H9 (cell line): ENCODE data around the gene EEF1AKMT2. TPM values are rescaled to one million over a fixed set of nuclear protein-coding genes. Genes with fewer than 3 reads are reported as not detected.

Experiments used
- DNase-seq: peaks from one replicate; pipeline ENCODE4 v3.0.0-alpha.2; 2017
- H2AFZ ChIP-seq: one replicate; pipeline ENCODE4 v1.6.1; 2013; ENCODE audit warnings: mild to moderate bottlenecking, low read length, control low read depth, moderate library complexity
- H2AK5ac ChIP-seq: 2 replicates; pipeline ENCODE4 v1.6.1; 2013; ENCODE audit warnings: low read length, control low read depth, mixed read lengths; ENCODE audit not compliant: insufficient read length
- H2BK120ac ChIP-seq: one replicate; pipeline ENCODE4 v1.6.1; 2013; ENCODE audit warnings: low read depth, mild to moderate bottlenecking, low read length, control low read depth, inconsistent platforms; ENCODE audit not compliant: poor library complexity, severe bottlenecking
- H2BK12ac ChIP-seq: 2 replicates; pipeline ENCODE4 v1.6.1; 2013; ENCODE audit warnings: low read length, control low read depth, mixed read lengths, low read depth; ENCODE audit not compliant: insufficient read length
- H2BK15ac ChIP-seq: 2 replicates; pipeline ENCODE4 v1.6.1; 2013; ENCODE audit warnings: low read depth, low read length, control low read depth
- H2BK20ac ChIP-seq: one replicate; pipeline ENCODE4 v1.6.1; 2013; ENCODE audit warnings: low read depth, mild to moderate bottlenecking, low read length, control low read depth, inconsistent platforms; ENCODE audit not compliant: poor library complexity, severe bottlenecking
- H2BK5ac ChIP-seq: 2 replicates; pipeline ENCODE4 v1.6.1; 2013; ENCODE audit warnings: low read length, control low read depth, mixed read lengths; ENCODE audit not compliant: insufficient read length
- H3K14ac ChIP-seq: 2 replicates; pipeline ENCODE4 v1.6.1; 2013; ENCODE audit warnings: low read length, control low read depth; ENCODE audit not compliant: insufficient read depth
- H3K18ac ChIP-seq: 2 replicates; pipeline ENCODE4 v1.6.1; 2013; ENCODE audit warnings: low read depth, mild to moderate bottlenecking, mixed read lengths, low read length, control low read depth; ENCODE audit not compliant: insufficient read length
- H3K23ac ChIP-seq: 2 replicates; pipeline ENCODE4 v1.6.1; 2013; ENCODE audit warnings: low read length, control low read depth, mixed read lengths, low read depth; ENCODE audit not compliant: insufficient read length
- H3K23me2 ChIP-seq: 2 replicates; pipeline ENCODE4 v1.6.1; 2013; ENCODE audit warnings: low read depth, mild to moderate bottlenecking, mixed read lengths, low read length, control low read depth; ENCODE audit not compliant: insufficient read length, poor library complexity, severe bottlenecking
- H3K27ac ChIP-seq: 2 replicates; pipeline ENCODE4 v1.5.1; 2013; ENCODE audit warnings: low read length, control low read depth, mixed read lengths, low read depth; ENCODE audit not compliant: insufficient read length
- H3K27me3 ChIP-seq: 2 replicates; pipeline ENCODE4 v1.6.1; 2013; ENCODE audit warnings: low read length, control low read depth, inconsistent platforms; ENCODE audit not compliant: insufficient read depth
- H3K4ac ChIP-seq: 2 replicates; pipeline ENCODE4 v1.6.1; 2013; ENCODE audit warnings: low read depth, mild to moderate bottlenecking, control low read depth, inconsistent platforms, low read length, moderate library complexity
- H3K4me1 ChIP-seq: 2 replicates; pipeline ENCODE4 v1.6.1; 2013; ENCODE audit warnings: low read length, control low read depth, inconsistent platforms; ENCODE audit not compliant: insufficient read depth
- H3K4me2 ChIP-seq: 2 replicates; pipeline ENCODE4 v1.6.1; 2013; ENCODE audit warnings: low read length, control low read depth, mixed read lengths; ENCODE audit not compliant: insufficient read length, insufficient read depth
- H3K56ac ChIP-seq: 2 replicates; pipeline ENCODE4 v1.6.1; 2013; ENCODE audit warnings: low read depth, mild to moderate bottlenecking, mixed read lengths, low read length, control low read depth; ENCODE audit not compliant: insufficient read length
- H3K79me1 ChIP-seq: 2 replicates; pipeline ENCODE4 v1.6.1; 2013; ENCODE audit warnings: low read depth, mild to moderate bottlenecking, moderate library complexity, low read length, control low read depth, inconsistent platforms; ENCODE audit not compliant: insufficient read depth, poor library complexity, severe bottlenecking
- H3K79me2 ChIP-seq: 2 replicates; pipeline ENCODE4 v1.6.1; 2013; ENCODE audit warnings: low read length, control low read depth, inconsistent platforms; ENCODE audit not compliant: insufficient read depth
- H3K9ac ChIP-seq: 2 replicates; pipeline ENCODE4 v1.6.1; 2013; ENCODE audit warnings: low read length, control low read depth, mixed read lengths; ENCODE audit not compliant: insufficient read length; ENCODE audit errors: extremely low read depth
- H3K9me3 ChIP-seq: one replicate; pipeline ENCODE4 v1.6.1; 2013; ENCODE audit warnings: low read depth, low read length, inconsistent platforms; ENCODE audit not compliant: control insufficient read depth
- H3T11ph ChIP-seq: one replicate; pipeline ENCODE4 v1.6.1; 2013; ENCODE audit warnings: mild to moderate bottlenecking, low read length, control low read depth, inconsistent platforms
- H4K20me1 ChIP-seq: one replicate; pipeline ENCODE4 v1.6.1; 2013; ENCODE audit not compliant: control insufficient read depth, insufficient read length, insufficient read depth
- H4K5ac ChIP-seq: 2 replicates; pipeline ENCODE4 v1.6.1; 2013; ENCODE audit warnings: low read depth, mild to moderate bottlenecking, mixed read lengths, low read length, control low read depth; ENCODE audit not compliant: insufficient read length
- H4K8ac ChIP-seq: replicated peaks from 2 replicates; pipeline ENCODE4 v1.6.1; 2013; ENCODE audit warnings: low read length, control low read depth, mixed read lengths, low read depth; ENCODE audit not compliant: insufficient read length
- H4K91ac ChIP-seq: 2 replicates; pipeline ENCODE4 v1.6.1; 2013; ENCODE audit warnings: low read depth, mild to moderate bottlenecking, moderate library complexity, mixed read lengths, low read length, control low read depth; ENCODE audit not compliant: insufficient read length
- H3K27ac Mint-ChIP-seq, 3 experiments: 2 replicates in 2 of 3; 3 replicates in 1 of 3; pipeline ENCODE4 v1.8.0; 2020 to 2021; ENCODE audit warnings: mixed read lengths in 3 of 3, mild to moderate bottlenecking in 1 of 3, moderate library complexity in 1 of 3
- H3K27me3 Mint-ChIP-seq: 2 replicates; pipeline ENCODE4 v1.8.0; 2021; ENCODE audit warnings: low read depth, mild to moderate bottlenecking, moderate library complexity, mixed read lengths
- H3K36me3 Mint-ChIP-seq, 3 experiments: 2 replicates in 2 of 3; 3 replicates in 1 of 3; pipeline ENCODE4 v1.8.0; 2020 to 2021; ENCODE audit warnings: low read depth in 3 of 3, mixed read lengths in 3 of 3; ENCODE audit not compliant: insufficient read depth in 1 of 3
- H3K4me1 Mint-ChIP-seq, 2 experiments: 2 replicates each; pipeline ENCODE4 v1.8.0; 2020; ENCODE audit warnings: mixed read lengths in 2 of 2
- H3K4me3 Mint-ChIP-seq, 2 experiments: 2 replicates in 1 of 2; 3 replicates in 1 of 2; pipeline ENCODE4 v1.8.0; 2020 to 2021; ENCODE audit warnings: mild to moderate bottlenecking in 2 of 2, mixed read lengths in 2 of 2, moderate library complexity in 1 of 2
- H3K9me3 Mint-ChIP-seq, 2 experiments: 2 replicates in 1 of 2; 3 replicates in 1 of 2; pipeline ENCODE4 v1.8.0; 2020; ENCODE audit warnings: mild to moderate bottlenecking in 2 of 2, mixed read lengths in 2 of 2, moderate library complexity in 1 of 2
- CTCF ChIP-seq: fragments of 200-600 bp; sonication (generic); conservative IDR thresholded peaks from 3 replicates; pipeline ENCODE4 v1.8.0; 2021; ENCODE audit warnings: antibody characterized with exemption, mild to moderate bottlenecking
- WGBS: extraction: QIAGEN DNeasy Blood & Tissue Kit; methylation state at CpG from one replicate; pipeline ENCODE4 v1.1.7; 2013; ENCODE audit warnings: missing lambda C conversion rate, low lambda C conversion rate, mixed read lengths; ENCODE audit not compliant: insufficient read length; ENCODE audit errors: extremely low coverage; 5-methylcytosine and 5-hydroxymethylcytosine counted together
- total RNA-seq: library from RNA; stranded (reverse); gene quantifications from 2 replicates; pipeline ENCODE4 v1.2.1, GENCODE V29; 2021

Gene EEF1AKMT2
- total RNA-seq, 1 experiment from 2014 or later, result 19.0 TPM

- DNase-seq, result no peak
- no peaks in the 10 kb centered on the region; the same call in 1 of the 2 replicates for H3K27me3 Mint-ChIP-seq
- Histone ChIP-seq H2BK120ac (no peak overlapping the region), H3K4ac (no peak overlapping the region), H4K20me1 (no peaks in the 10 kb centered on the region), H3K9ac (no peak overlapping the region), H2AFZ (no peak overlapping the region), H2BK5ac (no peak overlapping the region), H3K18ac (no peak overlapping the region), H3K4me1 (no peaks in the 10 kb centered on the region), H3K27me3 (no peaks in the 10 kb centered on the region; the same call in 1 of the 2 replicates), H2AK5ac (no peak overlapping the region), H3K23ac (no peak overlapping the region), H4K5ac (no peak overlapping the region), H2BK12ac (no peak overlapping the region), H3T11ph (no peak overlapping the region), H2BK15ac (no peak overlapping the region), H3K4me2 (no peak overlapping the region), H3K14ac (no peak overlapping the region), H3K79me2 (no peaks in the 10 kb centered on the region), H3K9me3 (no peaks in the 10 kb centered on the region), H2BK20ac (no peak overlapping the region), H3K27ac (no peak overlapping the region), H4K8ac (no peak overlapping the region), H3K79me1 (no peaks in the 10 kb centered on the region), H3K23me2 (no peaks in the 10 kb centered on the region), H3K56ac (no peak overlapping the region), H4K91ac (no peak overlapping the region)
- no peaks in the 10 kb centered on the region for H3K4me1 Mint-ChIP-seq
- no peak overlapping the region for H3K4me3 Mint-ChIP-seq
- H3K36me3 Mint-ChIP-seq, result peaks cover 21 to 53% (median 47%) of the 10 kb centered on the region in 3 experiments
- no CpG with 5 or more reads among the region's 2 CpGs for WGBS
- TF ChIP-seq CTCF, result no peak
- no peaks in the 10 kb centered on the region; a peak in 2 of 5 replicates for H3K9me3 Mint-ChIP-seq
- H3K27ac Mint-ChIP-seq, result no peak overlapping the region
Observed at GRCh38 chr10:124768791-124769190, 22.9 kb downstream of the EEF1AKMT2 start.
